Stimulated activated CD4-positive, alpha-beta T cell treated with anti-CD3 and anti-CD28 coated beads, TNF-alpha, amount 100 ng/mL, for 48 hours (primary cell): ENCODE results near the gene PDZD7.
A peak's percentile ranks its signal among the peaks of the same experiment; 100 is the strongest.
"Not testable (repeated sequence)": the region's sequence is repeated elsewhere in the genome, so short reads cannot be mapped to it uniquely, and the experiment has no call there.

ENCODE experiments used
- DNase-seq, 3 donors: peaks; one replicate each; pipeline ENCODE4 v3.0.0-alpha.2; 2020; ENCODE audit warnings: low read depth in 3 of 3

PDZD7 gene

DNA sequence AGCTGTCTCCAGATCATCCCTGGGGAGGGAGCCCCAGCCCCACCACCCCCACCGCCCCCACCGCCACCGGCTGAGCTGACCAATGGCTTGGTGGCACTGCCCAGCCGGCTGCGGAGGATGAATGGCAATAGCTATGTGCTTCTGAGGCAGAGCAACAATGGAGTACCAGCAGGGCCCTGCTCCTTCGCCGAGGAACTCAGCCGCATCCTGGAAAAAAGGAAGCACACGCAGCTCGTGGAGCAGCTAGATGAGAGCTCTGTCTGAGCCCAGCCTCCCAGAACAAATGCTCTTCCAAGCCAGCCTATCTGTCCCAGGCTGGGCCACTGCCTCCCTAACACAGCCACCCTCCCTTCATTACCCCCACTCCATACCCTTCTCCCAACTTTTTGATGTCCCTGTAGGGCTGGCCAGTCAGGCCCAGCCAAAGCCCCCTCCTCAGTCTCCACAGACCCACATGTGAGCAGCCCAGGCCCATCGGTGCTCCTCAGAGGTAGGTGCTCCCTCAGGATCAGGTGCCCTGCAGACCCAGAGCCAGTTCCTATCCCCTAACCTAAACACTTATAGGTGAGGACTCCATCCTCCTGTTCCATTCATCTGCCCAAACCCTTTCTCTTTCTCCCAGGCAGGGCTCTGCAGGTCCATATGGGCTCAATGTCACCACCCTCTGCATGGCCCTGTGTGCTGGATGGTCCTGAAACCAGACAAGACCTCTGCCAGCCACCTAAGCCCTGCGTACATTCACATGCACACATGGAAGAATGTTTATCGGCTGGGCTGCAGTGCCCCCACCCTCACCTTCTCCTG lies 46.9 kb downstream of the PDZD7 start:
- DNase-seq: no peak

DNA sequence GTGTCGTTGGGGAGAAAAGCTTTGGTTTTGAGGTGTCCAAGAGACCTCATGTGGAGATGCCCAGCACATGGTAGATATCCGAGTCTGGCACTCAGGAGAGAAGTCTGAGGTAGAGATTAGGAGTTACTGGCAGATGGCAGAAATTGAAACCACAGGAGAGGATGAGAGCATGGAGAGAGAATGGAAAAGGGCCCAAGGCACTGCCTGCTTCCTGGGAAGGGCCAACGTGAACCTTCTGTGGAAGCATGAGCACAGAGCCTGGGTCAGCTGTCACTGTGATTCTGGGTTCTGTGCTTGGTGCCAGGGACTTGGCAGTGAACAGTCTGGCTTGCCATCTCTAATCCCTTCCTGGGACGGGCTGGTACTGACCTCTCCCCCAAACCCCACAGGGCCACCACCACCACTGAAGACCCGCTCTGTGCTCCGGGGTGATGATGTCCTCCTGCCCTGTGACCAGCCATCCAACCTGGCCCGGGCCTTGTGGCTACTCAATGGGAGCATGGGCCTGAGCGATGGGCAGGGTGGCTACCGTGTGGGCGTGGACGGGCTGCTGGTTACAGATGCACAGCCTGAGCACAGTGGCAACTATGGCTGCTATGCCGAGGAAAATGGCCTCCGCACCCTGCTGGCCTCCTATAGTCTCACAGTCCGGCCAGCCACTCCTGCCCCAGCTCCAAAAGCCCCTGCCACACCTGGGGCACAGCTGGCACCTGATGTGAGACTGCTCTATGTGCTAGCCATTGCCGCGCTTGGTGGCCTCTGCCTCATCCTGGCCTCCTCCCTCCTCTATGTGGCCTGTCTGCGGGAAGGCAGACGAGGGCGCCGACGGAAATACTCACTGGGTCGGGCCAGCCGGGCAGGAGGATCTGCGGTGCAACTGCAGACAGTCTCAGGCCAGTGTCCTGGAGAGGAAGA lies 47.8 kb downstream of the PDZD7 start:
- DNase-seq: no peak

DNA sequence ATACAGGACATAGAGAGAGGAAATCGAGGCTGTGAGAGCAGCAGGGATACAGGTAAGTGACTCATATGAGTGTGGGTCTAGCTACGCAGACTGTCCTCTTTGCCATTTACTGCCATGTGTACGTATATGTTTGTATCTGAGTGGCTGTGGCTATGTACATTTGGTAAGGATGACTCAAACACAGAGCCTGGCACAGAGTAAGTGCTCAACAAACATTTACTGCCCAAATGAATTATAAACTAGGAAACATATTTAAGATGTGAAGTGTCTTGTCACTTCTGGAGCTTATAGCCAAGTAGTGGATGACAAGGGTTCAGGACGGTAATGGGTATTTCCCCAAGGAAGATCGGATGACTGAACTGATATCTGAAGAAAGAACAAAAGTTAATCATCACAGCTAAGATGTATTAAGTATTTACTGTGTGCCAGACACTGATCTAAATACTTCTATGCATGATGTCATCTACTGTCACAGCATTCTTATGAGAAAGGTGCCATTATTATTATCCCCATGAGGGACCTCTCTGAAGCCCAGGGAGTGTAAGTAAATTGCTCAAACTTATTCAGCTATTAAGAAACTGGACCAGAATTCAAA lies 49.7 kb downstream of the PDZD7 start:
- DNase-seq: no peak

DNA sequence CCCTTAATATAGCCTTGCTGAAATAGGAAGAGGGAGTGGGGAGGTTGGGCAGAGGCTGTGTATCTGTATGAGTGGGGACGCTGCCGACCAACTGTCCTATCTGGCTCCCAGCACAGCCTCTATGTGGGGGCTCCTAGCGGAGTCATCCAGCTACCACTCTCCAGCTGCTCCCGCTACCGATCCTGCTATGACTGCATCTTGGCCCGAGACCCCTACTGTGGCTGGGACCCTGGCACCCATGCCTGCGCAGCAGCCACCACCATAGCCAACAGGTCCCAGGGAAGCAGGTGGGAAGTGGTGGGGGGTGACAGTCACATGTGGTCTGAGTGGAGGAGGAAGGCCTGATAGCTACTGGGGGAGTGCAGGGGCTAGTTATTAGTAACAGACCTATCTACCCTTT lies 50.2 kb downstream of the PDZD7 start:
- no peak for DNase-seq

DNA sequence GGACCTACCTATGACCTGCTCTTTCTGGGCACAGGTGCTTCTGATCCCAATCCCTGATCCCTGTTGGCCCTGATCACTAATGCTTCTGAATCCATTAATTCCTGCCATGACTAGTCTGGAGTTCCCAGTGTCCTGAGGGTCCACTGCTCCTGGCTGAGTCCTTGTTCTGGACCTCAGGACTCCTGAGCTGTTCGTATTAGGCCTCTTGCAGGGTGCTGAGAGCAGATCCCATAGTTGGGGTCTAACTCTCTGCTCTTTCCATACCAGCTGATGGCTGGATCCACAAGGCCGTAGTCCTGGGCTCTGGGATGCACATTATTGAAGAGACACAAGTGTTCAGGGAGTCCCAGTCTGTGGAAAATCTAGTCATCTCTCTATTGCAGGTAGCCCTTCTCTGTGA lies 50.6 kb downstream of the PDZD7 start:
- no peak for DNase-seq

DNA sequence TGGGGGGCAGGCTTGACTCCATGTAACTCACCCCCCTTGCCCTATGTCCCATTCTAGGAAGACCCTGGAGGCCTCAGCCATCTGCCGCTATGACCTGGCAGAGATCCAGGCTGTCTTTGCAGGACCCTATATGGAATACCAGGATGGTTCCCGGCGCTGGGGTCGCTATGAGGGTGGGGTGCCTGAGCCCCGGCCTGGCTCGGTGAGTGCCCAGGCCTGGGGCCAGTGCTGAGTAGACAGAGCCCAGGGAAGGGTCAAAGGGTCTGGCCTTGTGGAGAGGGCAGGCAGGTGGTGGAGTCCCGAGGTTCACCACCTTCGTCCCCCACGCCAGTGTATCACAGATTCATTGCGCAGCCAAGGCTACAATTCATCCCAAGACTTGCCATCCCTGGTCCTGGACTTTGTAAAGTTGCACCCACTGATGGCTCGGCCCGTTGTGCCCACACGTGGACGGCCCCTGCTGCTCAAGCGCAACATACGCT lies 51.1 kb downstream of the PDZD7 start:
- DNase-seq: no peak

DNA sequence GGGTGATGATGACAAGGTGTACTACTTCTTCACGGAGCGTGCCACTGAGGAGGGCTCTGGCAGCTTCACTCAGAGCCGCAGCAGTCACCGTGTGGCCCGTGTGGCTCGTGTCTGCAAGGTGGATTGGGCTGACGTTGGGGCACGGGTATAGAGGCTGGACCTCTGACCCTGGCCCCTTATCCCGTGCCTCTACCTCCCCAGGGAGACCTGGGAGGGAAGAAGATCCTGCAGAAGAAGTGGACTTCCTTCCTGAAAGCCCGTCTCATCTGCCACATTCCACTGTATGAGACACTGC lies 52.1 kb downstream of the PDZD7 start:
- no peak for DNase-seq

DNA sequence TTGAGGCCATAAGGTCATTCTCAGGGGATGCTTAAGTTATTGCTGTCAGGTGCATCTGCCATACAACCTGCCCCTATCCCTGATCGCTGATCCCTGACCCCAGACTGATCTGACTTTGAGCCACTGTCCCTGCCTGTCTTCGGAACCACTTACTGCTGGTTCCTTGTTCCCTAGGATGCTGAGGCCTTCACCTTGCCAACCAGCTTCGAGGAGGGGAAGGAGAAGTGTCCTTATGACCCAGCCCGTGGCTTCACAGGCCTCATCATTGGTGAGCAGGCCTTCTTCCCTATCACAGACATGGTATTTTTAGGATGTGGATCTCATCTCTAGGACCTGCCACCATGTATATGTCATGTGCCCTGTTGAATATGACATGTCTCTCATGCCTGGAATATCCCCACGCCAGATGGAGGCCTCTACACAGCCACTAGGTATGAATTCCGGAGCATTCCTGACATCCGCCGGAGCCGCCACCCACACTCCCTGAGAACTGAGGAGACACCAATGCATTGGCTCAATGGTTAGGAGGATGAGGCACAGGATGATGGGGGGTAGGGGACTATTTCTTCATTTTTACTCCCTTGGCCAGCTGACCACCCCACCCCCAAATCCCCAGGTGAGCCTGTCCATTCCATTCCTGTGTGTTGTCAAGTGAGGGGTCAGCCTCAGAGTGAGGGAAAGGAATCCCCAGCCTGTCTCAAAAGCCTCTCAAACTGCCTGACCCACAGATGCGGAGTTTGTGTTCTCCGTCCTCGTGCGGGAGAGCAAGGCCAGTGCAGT lies 52.6 kb downstream of the PDZD7 start:
- DNase-seq: no peak

DNA sequence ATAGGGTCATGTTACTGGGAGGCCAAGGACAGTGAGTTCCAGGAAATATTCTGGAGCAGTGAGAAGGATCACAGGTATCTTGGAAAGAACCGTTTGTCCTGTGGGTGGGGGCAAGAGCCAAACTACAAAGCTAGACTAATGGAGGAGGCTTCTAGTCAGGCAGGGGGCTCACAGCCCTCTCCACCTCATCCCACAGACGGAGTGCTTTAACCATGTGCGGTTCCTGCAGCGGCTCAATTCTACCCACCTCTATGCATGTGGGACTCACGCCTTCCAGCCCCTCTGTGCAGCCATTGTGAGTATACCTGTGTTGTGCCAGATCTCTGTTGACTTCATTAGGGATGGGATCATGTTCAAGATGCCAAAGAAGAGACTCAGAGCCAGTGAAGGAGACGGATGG lies 53.5 kb downstream of the PDZD7 start:
- no peak for DNase-seq

DNA sequence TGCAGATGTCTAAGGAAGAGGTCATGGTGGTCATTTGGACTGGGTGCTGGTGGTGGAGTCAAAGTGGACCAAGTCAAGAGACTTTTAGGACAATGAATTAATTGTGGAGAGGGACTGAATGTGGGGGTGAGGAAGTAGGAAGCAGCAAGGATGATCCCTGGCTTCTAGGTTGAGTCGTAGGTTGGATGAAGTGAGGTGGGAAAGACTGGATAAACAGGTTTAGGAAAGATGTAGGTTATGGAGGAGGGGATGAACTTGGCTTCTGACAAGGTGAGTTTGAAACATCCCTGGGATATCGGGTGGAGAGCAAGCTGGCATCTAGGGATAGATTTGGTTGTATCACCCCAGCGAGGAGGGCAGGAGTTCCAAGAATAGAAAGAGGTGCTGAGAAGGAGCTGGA lies 54.0 kb downstream of the PDZD7 start:
- DNase-seq: no peak

DNA sequence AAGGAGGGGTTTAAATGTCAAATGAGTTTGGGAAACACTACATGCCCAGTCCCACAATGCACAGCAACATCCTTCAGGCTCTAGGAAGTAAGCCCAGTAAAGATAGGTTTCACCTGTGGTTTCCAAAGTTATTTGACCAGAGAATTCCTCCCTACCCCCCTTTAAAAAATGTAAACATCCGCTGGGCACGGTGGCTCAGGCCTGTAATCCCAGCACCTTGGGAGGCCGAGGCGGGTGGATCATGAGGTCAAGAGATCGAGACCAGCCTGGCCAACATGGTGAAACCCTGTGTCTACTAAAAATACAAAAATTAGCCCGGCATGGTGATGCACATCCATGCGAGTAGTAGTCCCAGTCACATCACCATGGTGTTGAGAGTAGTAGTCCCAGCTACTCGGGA lies 55.5 kb downstream of the PDZD7 start:
- not testable (repeated sequence) for DNase-seq

DNA sequence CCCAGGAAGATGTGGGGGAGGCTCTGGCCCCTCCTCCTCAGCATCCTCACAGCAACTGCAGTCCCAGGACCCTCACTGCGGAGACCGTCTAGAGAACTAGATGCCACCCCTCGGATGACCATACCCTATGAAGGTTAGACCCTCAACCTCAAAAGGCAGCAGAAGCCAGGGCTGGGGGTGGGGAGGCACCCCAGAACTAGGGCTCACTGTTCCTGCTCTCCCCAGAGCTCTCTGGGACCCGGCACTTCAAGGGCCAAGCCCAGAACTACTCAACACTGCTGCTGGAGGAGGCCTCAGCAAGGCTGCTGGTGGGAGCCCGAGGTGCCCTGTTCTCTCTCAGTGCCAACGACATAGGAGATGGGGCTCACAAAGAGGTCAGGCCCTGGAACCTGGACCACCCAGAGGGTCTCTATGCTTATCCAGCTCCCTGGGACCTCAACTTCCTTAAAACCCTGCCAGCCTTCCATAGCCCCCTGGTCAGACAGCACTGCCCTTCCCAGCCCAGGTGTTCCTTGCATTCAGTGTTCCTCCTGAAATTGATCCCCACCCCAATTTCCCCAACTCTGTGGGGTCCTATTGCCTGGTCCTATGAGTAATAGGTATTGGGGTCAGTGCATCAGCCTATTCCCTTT lies 57.9 kb downstream of the PDZD7 start:
- no peak for DNase-seq

DNA sequence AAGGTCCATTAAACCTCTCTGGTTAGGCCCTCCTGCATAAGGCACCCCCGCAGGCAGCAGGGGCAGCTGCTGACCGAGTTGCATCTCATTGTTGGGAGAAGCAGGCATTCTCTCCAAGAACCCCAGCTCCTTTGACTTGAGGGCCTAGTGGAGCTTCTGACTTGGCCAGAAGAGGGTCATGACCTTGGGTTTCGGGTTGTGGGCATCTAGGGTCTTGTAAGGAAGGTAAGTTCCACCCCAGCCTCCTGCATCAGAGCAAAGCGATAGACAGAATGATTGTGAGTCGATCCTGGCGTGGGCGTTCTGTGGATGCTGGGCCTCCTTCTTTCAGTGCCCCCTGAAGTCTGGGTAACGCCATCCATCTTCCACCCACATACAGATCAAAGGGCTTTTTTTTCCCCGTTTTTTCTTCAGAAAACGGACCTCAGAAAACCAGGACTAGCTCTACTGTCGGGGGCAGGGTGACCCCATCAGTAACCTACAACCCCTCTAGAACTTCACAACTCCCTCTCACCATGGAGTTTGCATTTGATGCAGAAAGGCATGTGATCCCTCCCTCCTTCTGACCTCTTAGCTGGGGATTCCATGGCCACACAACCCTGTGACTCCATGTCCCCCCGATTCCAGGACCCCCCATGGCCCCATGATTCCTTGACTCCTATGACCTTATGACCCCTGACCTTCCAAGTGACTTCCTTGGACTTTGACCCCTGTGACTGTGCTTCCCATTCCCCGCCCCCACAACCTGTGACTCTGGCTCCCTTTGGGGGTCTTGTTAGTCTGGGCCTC lies 58.6 kb downstream of the PDZD7 start:
- no peak for DNase-seq

DNA sequence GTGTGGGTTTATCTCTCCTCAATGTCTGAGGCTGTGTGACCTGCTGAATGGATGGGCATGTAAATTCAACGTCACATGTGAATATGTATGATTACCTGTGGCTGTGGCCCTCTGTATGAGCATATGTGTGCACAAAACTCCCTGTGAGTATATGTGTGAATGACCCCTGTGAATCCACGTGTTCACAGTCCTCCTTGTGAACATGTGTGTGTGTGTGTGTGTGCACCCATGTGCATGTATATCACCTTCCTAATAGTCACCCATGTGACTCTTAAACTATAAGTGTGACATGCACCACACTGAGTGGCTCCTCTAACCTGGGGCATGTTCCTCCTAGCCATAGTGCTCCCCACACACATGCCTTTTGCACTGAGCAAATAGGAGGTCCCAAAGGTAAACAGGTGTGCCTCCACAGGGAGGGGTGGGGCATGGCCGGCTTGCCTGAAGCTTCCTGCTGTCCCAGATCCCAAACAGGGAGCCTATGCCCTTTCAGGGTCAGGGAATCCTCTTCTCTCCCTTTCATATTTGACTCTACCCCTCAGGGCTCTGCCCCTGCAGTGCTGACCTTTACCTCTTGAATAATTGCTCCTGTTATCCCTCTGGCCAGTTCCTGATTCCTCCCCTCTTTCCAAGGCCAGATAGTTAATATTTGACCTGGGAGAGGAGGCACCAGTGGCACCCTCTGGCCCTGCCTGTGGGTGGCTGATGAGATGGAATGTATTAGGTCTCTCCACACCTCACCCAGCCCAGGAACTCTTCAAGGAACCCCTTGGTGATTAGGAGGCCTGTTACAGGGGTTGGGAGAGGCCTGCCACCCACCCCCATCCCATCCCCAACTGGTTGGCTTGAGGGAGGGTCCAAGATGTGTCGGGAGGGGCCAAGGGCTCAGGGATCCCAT lies 59.8 kb downstream of the PDZD7 start:
- DNase-seq: no peak

DNA sequence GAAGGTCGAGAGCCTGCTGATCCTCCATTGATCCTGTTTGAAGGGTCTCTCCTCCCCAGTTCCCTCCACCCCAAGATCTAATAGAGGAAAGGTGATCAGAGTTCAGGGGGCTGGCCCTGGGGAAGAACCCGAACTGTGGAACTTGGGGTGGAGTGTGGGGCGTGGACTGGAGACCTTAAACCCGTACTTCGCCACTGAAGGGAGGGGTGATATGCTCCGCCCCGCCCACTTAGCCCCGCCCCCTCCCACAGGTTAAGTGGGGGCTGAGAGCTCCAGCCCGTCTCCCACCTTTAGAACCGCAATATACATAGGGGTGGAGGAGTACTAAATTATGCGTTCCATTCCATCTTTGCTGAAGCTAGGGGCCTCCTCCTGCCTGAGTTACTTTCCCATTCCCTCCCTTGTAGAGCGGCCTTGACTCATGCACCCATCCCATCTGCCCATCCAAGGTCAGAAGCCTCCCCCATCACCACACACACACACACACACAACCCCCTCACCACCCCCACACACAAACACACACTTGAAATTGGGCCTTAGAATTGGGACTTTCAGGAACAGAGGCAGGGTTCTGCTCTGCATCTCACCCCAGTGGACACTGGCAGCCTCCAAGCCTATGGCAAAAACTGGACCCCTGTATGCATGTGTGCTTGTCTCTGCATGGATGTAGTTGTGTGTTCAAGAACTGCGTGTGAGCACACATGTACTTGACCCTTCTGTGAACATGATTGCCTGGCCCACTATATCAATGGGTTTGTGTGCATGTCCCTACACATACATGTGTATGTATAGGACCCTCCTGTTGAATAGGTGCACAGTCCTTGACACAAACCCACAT lies 60.6 kb downstream of the PDZD7 start:
- no peak for DNase-seq

DNA sequence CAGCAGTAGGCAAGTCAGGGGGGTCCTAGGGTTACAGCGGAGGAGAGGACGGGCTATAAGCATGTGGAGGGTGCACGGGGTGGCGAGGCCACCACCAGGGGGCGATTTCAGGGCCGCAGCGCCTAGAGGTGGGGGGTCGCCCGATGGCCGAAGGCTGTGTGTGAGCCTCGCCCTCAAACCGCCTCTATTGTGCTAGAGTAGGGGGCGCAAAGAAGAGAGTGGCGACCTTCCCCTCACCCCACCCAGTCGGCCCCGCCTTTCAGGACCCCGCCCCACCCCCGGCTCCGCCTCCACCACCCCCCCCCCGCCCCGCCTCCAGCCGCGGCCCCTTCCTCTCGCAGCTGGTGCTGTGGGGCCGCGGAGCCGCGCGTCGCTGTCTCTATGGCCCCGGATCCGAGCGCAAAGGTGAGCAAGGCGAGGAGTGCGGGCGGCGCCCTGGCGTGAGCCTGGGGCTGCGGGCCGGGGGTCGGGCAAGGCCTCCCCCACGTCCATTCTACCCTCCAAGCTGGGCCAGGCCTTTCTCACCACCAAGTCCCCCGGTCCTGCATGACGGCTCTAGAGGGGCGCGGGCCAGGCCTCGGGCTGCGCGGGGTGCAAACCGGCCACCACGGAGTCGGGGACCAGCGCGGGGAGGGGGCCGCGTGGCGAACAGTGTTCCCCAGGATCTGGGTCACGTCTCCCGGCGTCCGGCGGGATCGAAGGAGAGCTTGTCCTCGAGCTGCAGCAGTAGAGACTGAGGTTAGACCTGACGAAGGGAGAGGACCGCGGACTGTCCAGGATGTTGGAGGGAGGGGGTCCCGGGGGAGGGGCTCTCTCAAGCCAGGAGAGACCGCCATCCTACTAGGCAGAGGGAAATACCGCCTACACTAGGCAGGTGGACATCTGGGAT lies 61.5 kb downstream of the PDZD7 start, which contains the start of gene SEMA4G:
Gene SEMA4G, plus strand, starts transcription at position 318 of the 889 bp plus-strand sequence. CDS start 3,409 bp downstream, outside the sequence.
- peak in 1 of 3 donors; percentile 29 for DNase-seq

DNA sequence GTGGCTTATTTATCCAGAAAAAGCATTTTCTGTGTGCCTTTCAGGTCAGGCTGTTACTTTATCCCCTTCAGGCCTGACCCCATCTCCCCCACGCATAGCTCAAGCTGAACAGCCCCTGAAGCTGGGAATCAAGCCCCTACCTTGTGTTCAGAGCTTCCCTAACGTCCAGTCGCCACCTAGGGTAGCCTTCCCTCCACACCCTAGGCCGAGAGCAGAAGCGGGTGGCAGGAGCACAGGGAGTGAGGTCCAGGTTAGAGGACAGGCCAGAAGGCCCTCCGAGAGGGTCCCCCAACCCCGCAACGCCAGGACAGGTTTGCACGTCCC lies 62.1 kb downstream of the PDZD7 start:
- no peak for DNase-seq
